Osteoblast (primary cell): ENCODE measurements around the gene CFL2. TPM values are rescaled to one million over a fixed set of nuclear protein-coding genes. Genes with fewer than 3 reads are reported as not detected.

ENCODE experiments used
- DNase-seq: peaks from one replicate; pipeline ENCODE4 v3.0.0; 2011; ENCODE audit warnings: low spot score, mixed read lengths; ENCODE audit not compliant: insufficient read length; ENCODE audit errors: missing footprints
- H2AFZ ChIP-seq: 2 replicates; pipeline ENCODE4 v1.6.0; 2011; ENCODE audit warnings: mild to moderate bottlenecking, low read length
- H3K27ac ChIP-seq: 2 replicates; pipeline ENCODE4 v1.5.1; 2011; ENCODE audit warnings: mild to moderate bottlenecking, low read depth, low read length, moderate library complexity
- H3K27me3 ChIP-seq: 2 replicates; pipeline ENCODE4 v1.6.0; 2012; ENCODE audit warnings: mild to moderate bottlenecking, control low read depth, inconsistent platforms, low read length, moderate library complexity; ENCODE audit not compliant: insufficient read depth
- H3K36me3 ChIP-seq: 2 replicates; pipeline ENCODE4 v1.5.1; 2011; ENCODE audit warnings: mild to moderate bottlenecking, low read length, control low read depth, moderate library complexity; ENCODE audit not compliant: insufficient read depth
- H3K4me1 ChIP-seq: 2 replicates; pipeline ENCODE4 v1.5.1; 2011; ENCODE audit warnings: mild to moderate bottlenecking, low read length, control low read depth, moderate library complexity; ENCODE audit not compliant: insufficient read depth
- H3K4me2 ChIP-seq: 2 replicates; pipeline ENCODE4 v1.6.0; 2011; ENCODE audit warnings: mild to moderate bottlenecking, low read length; ENCODE audit not compliant: insufficient read depth
- H3K4me3 ChIP-seq: fragments of 200-600 bp; sonication (generic); 3 replicates; pipeline ENCODE4 v1.5.1; 2012; ENCODE audit warnings: mild to moderate bottlenecking, low read length, inconsistent platforms; ENCODE audit not compliant: insufficient read depth
- H3K79me2 ChIP-seq: 2 replicates; pipeline ENCODE4 v1.6.0; 2012; ENCODE audit warnings: mild to moderate bottlenecking, low read length, control low read depth, inconsistent platforms; ENCODE audit not compliant: insufficient read depth
- H3K9me3 ChIP-seq: 2 replicates; pipeline ENCODE4 v1.5.1; 2011; ENCODE audit warnings: low read depth, low read length, control low read depth
- H4K20me1 ChIP-seq: 2 replicates; pipeline ENCODE4 v1.6.0; 2012; ENCODE audit warnings: mild to moderate bottlenecking, low read length, control low read depth; ENCODE audit not compliant: insufficient read depth
- CTCF ChIP-seq: IDR thresholded peaks from 2 replicates; pipeline ENCODE4 v1.5.1; 2011; ENCODE audit warnings: mild to moderate bottlenecking, low read depth, low read length, moderate library complexity; ENCODE audit errors: extremely low read depth
- total RNA-seq: library from RNA; depleted of rRNA; stranded (reverse); fragments of >200 nt; gene quantifications from 2 replicates; pipeline ENCODE4 v1.2.3, GENCODE V29; 2012

Gene CFL2
- total RNA-seq, 1 donor, result 114 TPM

GRCh38 chr14:34682787-34683321 is 31.5 kb downstream of the CFL2 start:
- H3K4me1 ChIP-seq, result peaks cover 10% of the 10 kb centered on the region
- no peaks in the 10 kb centered on the region for H3K9me3 ChIP-seq
- TF ChIP-seq CTCF, result no peak
- H3K4me3 ChIP-seq, result no peak overlapping the region
- no peak overlapping the region for H3K27ac ChIP-seq
- H4K20me1 ChIP-seq, result no peaks in the 10 kb centered on the region
- no peaks in the 10 kb centered on the region for H3K27me3 ChIP-seq
- H3K79me2 ChIP-seq, result no peaks in the 10 kb centered on the region
- DNase-seq, result no peak
- no peak overlapping the region for H3K4me2 ChIP-seq
- no peaks in the 10 kb centered on the region for H3K36me3 ChIP-seq
- H2AFZ ChIP-seq, result peak overlapping the region; percentile 70

- no peak for TF ChIP-seq CTCF
- Histone ChIP-seq H3K27ac (no peak overlapping the region), H3K79me2 (no peaks in the 10 kb centered on the region), H4K20me1 (no peaks in the 10 kb centered on the region), H3K4me2 (no peak overlapping the region), H3K36me3 (no peaks in the 10 kb centered on the region), H2AFZ (no peak overlapping the region), H3K4me1 (peaks cover 12% of the 10 kb centered on the region), H3K4me3 (no peak overlapping the region), H3K27me3 (no peaks in the 10 kb centered on the region), H3K9me3 (no peaks in the 10 kb centered on the region)
- DNase-seq, result no peak
Measured at GRCh38 chr14:34680806-34681479, 33.5 kb downstream of the CFL2 start.

GRCh38 chr14:34678735-34679134 is 35.7 kb downstream of the CFL2 start:
- no peak overlapping the region for H3K27ac ChIP-seq
- H3K79me2 ChIP-seq, result no peaks in the 10 kb centered on the region
- H3K9me3 ChIP-seq, result no peaks in the 10 kb centered on the region
- no peaks in the 10 kb centered on the region for H4K20me1 ChIP-seq
- DNase-seq, result no peak
- peak overlapping the region; percentile 70 for H2AFZ ChIP-seq
- H3K4me2 ChIP-seq, result peak overlapping the region; percentile 79
- peaks cover 12% of the 10 kb centered on the region for H3K4me1 ChIP-seq
- no peaks in the 10 kb centered on the region for H3K27me3 ChIP-seq
- no peak overlapping the region for H3K4me3 ChIP-seq
- TF ChIP-seq CTCF, result no peak
- no peaks in the 10 kb centered on the region for H3K36me3 ChIP-seq

- Histone ChIP-seq H3K4me2 (peak overlapping the region; percentile 79), H3K27me3 (no peaks in the 10 kb centered on the region), H3K9me3 (no peaks in the 10 kb centered on the region), H3K27ac (peak overlapping the region; percentile 51), H3K79me2 (no peaks in the 10 kb centered on the region), H3K36me3 (no peaks in the 10 kb centered on the region), H2AFZ (peak overlapping the region; percentile 70), H4K20me1 (no peaks in the 10 kb centered on the region), H3K4me1 (peaks cover 12% of the 10 kb centered on the region), H3K4me3 (peak overlapping the region; percentile 21)
- no peak for DNase-seq
- TF ChIP-seq CTCF, result no peak
Measured at GRCh38 chr14:34678306-34678705, 36.1 kb downstream of the CFL2 start.
